Keratinocyte (primary cell): ENCODE results near the gene KREMEN1. TPM values are rescaled to one million over a fixed set of nuclear protein-coding genes. Genes with fewer than 3 reads are reported as not detected.

ENCODE experiments used
- DNase-seq: peaks from one replicate; pipeline ENCODE4 v3.0.0-alpha.2; 2011; ENCODE audit warnings: low read depth, missing footprints, low spot score
- FAIRE-seq: peaks from 2 replicates; lab custom pipeline; 2011; peaks lifted over from hg19 to GRCh38; lab: Jason Lieb, UNC
- H2AFZ ChIP-seq: 2 replicates; pipeline ENCODE4 v1.6.0; 2012; ENCODE audit warnings: low read length, control low read depth, inconsistent platforms; ENCODE audit not compliant: control insufficient read depth
- H3K27ac ChIP-seq: 2 replicates; pipeline ENCODE4 v1.5.1; 2011; ENCODE audit warnings: low read length; ENCODE audit not compliant: control insufficient read depth, insufficient read depth
- H3K27me3 ChIP-seq: 3 replicates; pipeline ENCODE4 v1.6.0; 2011; ENCODE audit warnings: low read length; ENCODE audit not compliant: control insufficient read depth, insufficient read depth; ENCODE audit errors: extremely low read depth
- H3K36me3 ChIP-seq, 2 experiments: 2 replicates in 1 of 2; 3 replicates in 1 of 2; pipeline ENCODE4 v1.5.1; 2011; ENCODE audit warnings: low read length in 2 of 2, mild to moderate bottlenecking in 1 of 2; ENCODE audit not compliant: control insufficient read depth in 2 of 2, insufficient read depth in 2 of 2; ENCODE audit errors: extremely low read depth in 1 of 2
- H3K4me1 ChIP-seq: 3 replicates; pipeline ENCODE4 v1.5.1; 2011; ENCODE audit warnings: low read length; ENCODE audit not compliant: control insufficient read depth, insufficient read depth; ENCODE audit errors: extremely low read depth
- H3K4me2 ChIP-seq: 3 replicates; pipeline ENCODE4 v1.6.0; 2011; ENCODE audit warnings: low read depth, low read length; ENCODE audit not compliant: control insufficient read depth, insufficient read depth; ENCODE audit errors: extremely low read depth
- H3K4me3 ChIP-seq, 3 experiments: fragments of 200-600 bp in 1 of 3; sonication (generic) in 1 of 3; 2 replicates in 2 of 3; 3 replicates in 1 of 3; pipeline ENCODE4 v1.5.1; 2011 to 2016; ENCODE audit warnings: low read length in 3 of 3, mild to moderate bottlenecking in 3 of 3, control low read depth in 2 of 3, inconsistent platforms in 1 of 3, low read depth in 1 of 3, mixed read lengths in 1 of 3, mixed run types in 1 of 3, moderate library complexity in 1 of 3; ENCODE audit not compliant: control insufficient read depth in 2 of 3, insufficient read depth in 2 of 3; ENCODE audit errors: extremely low read depth in 1 of 3
- H3K79me2 ChIP-seq: 2 replicates; pipeline ENCODE4 v1.6.0; 2012; ENCODE audit warnings: low read length; ENCODE audit not compliant: control insufficient read depth, insufficient read depth
- H3K9ac ChIP-seq: 3 replicates; pipeline ENCODE4 v1.6.0; 2011; ENCODE audit warnings: low read length; ENCODE audit not compliant: control insufficient read depth, insufficient read depth; ENCODE audit errors: extremely low read depth
- H3K9me1 ChIP-seq: 3 replicates; pipeline ENCODE4 v1.6.0; 2011; ENCODE audit warnings: low read length; ENCODE audit not compliant: control insufficient read depth, insufficient read depth; ENCODE audit errors: extremely low read depth
- H3K9me3 ChIP-seq: 2 replicates; pipeline ENCODE4 v1.5.1; 2012; ENCODE audit warnings: low read depth, low read length; ENCODE audit not compliant: control insufficient read depth
- H4K20me1 ChIP-seq: 3 replicates; pipeline ENCODE4 v1.6.0; 2011; ENCODE audit warnings: low read length; ENCODE audit not compliant: control insufficient read depth, insufficient read depth; ENCODE audit errors: extremely low read depth
- CTCF ChIP-seq, 3 experiments: IDR thresholded peaks in 1 of 3; conservative IDR thresholded peaks in 1 of 3; optimal IDR thresholded peaks in 1 of 3; 2 replicates in 2 of 3; 3 replicates in 1 of 3; pipeline versions ENCODE3 to v1.5.1; 2011; ENCODE audit warnings: low read length in 3 of 3, mild to moderate bottlenecking in 3 of 3, moderate library complexity in 2 of 3, control low read depth in 1 of 3, inconsistent platforms in 1 of 3; ENCODE audit not compliant: insufficient read depth in 2 of 3; ENCODE audit errors: extremely low read depth in 1 of 3
- EZH2 ChIP-seq: IDR thresholded peaks from one replicate; pipeline ENCODE4 v1.6.1; 2012; ENCODE audit warnings: inconsistent platforms, mild to moderate bottlenecking, low read length, moderate library complexity
- dilution Hi-C: fragments of 300-500 bp; cut with MboI; formaldehyde crosslinking; loops from one replicate; pipeline ENCODE4 v1.7.0; 2020; ENCODE audit warnings: low sequenced_read_pairs; ENCODE audit not compliant: extremely low pct_ligation_motif_present
- polyA plus RNA-seq, 5 experiments: library from polyadenylated mRNA; depleted of rRNA in 3 of 5; stranded (reverse) in 3 of 5; stranded (forward) in 1 of 5; unstranded in 1 of 5; fragments of >200 nt; gene quantifications; 1 replicate in 1 of 5; 2 replicates in 3 of 5; 3 replicates in 1 of 5; pipeline versions ENCODE4 v1.2.1 to v1.2.3, GENCODE V29; 2011 to 2012; ENCODE audit warnings: missing spikeins in 2 of 5, low read depth in 1 of 5, low replicate concordance in 1 of 5

The KREMEN1 gene
- polyA plus RNA-seq, 1 donor (not counting 4 experiments of a cell fraction or from before 2014, with no cell fraction given): 6.8 TPM

- H3K4me2 ChIP-seq: no peak overlapping the region
- H3K27ac ChIP-seq: no peak overlapping the region
- no peak overlapping the region for H2AFZ ChIP-seq
- no peaks in the 10 kb centered on the region for H3K27me3 ChIP-seq
- H4K20me1 ChIP-seq: no peaks in the 10 kb centered on the region
- no peak overlapping the region for H3K4me3 ChIP-seq
- DNase-seq: no peak
- H3K4me1 ChIP-seq: no peaks in the 10 kb centered on the region
- H3K79me2 ChIP-seq: no peaks in the 10 kb centered on the region
- no peak for FAIRE-seq
- H3K36me3 ChIP-seq: peaks cover 5 to 9% of the 10 kb centered on the region in 2 experiments
- H3K9ac ChIP-seq: no peak overlapping the region
- no peaks in the 10 kb centered on the region for H3K9me3 ChIP-seq
- TF ChIP-seq CTCF (optimal IDR thresholded peaks at IDR 0.05 in 1 of 3, IDR thresholded peaks at IDR 0.05 in 1 of 3, conservative IDR thresholded peaks at IDR 0.05 in 1 of 3; ENCODE audit: extremely low read depth in 1 of 3, insufficient read depth in 2 of 3, low read length in 3 of 3): no peak
- no peak for TF ChIP-seq EZH2
- dilution Hi-C loops: no loop called here
- H3K9me1 ChIP-seq: no peaks in the 10 kb centered on the region
Observed at GRCh38 chr22:29142116-29142515, 69.3 kb downstream of the KREMEN1 start.

- Histone ChIP-seq H3K79me2 (no peaks in the 10 kb centered on the region), H3K9me3 (no peaks in the 10 kb centered on the region), H4K20me1 (no peaks in the 10 kb centered on the region), H3K9ac (no peak overlapping the region), H3K4me1 (no peaks in the 10 kb centered on the region), H3K27ac (no peak overlapping the region), H3K4me3 (no peak overlapping the region), H2AFZ (no peak overlapping the region), H3K4me2 (no peak overlapping the region), H3K9me1 (no peaks in the 10 kb centered on the region), H3K27me3 (no peaks in the 10 kb centered on the region), H3K36me3 (peaks cover 0 to 9% of the 10 kb centered on the region in 2 experiments)
- no peak for DNase-seq
- no peak for TF ChIP-seq EZH2
- TF ChIP-seq CTCF (optimal IDR thresholded peaks at IDR 0.05 in 1 of 3, IDR thresholded peaks at IDR 0.05 in 1 of 3, conservative IDR thresholded peaks at IDR 0.05 in 1 of 3; ENCODE audit: extremely low read depth in 1 of 3, insufficient read depth in 2 of 3, low read length in 3 of 3): no peak
- FAIRE-seq: no peak
- dilution Hi-C loops: no loop called here
Observed at GRCh38 chr22:29143941-29144785, 71.3 kb downstream of the KREMEN1 start.
